Measurements from ENCODE around the gene PLEKHA3. TPM values are rescaled to one million over a fixed set of nuclear protein-coding genes. Genes with fewer than 3 reads are reported as not detected.

PLEKHA3 gene
- total RNA-seq, 2 donors from 2014 or later = 21.2 to 22.8 TPM

- Histone ChIP-seq H3K27me3 (ENCODE audit: control insufficient read depth, insufficient read depth, low read length, poor library complexity, severe bottlenecking) (no peaks in the 10 kb centered on the region), H3K9me3 (ENCODE audit: control insufficient read depth, low read length) (no peaks in the 10 kb centered on the region), H3K9ac (ENCODE audit: extremely low read depth, low read length, poor library complexity, severe bottlenecking) (no peak overlapping the region), H3K36me3 (ENCODE audit: control insufficient read depth, insufficient read depth, low read length) (peaks cover 3% of the 10 kb centered on the region), H3K4me3 (ENCODE audit: low read length) (no peak overlapping the region), H3K27ac (ENCODE audit: low read depth, low read length) (no peak overlapping the region), H3K4me1 (ENCODE audit: control insufficient read depth, insufficient read depth, low read length) (no peaks in the 10 kb centered on the region)
- H3K36me3 Mint-ChIP-seq (ENCODE audit: low read depth) = peaks cover 11% of the 10 kb centered on the region
- TF ChIP-seq CTCF (conservative IDR thresholded peaks at IDR 0.05) = no peak
- no peaks in the 10 kb centered on the region for H3K9me3 Mint-ChIP-seq
- H3K4me3 Mint-ChIP-seq = no peak overlapping the region
- no peak for DNase-seq
- H3K27me3 Mint-ChIP-seq (ENCODE audit: insufficient read depth) = no peaks in the 10 kb centered on the region
- H3K4me1 Mint-ChIP-seq = no peaks in the 10 kb centered on the region
- 100% methylated on average over 2 of the region's 2 CpGs; no CpG with 5 or more reads in 1 of the 2 experiments for WGBS, 2 experiments (ENCODE audit: insufficient coverage in 1 of 2, insufficient read length in 1 of 2)
- H3K27ac Mint-ChIP-seq = no peak overlapping the region
Observed at GRCh38 chr2:178514664-178515063, 34.4 kb downstream of the PLEKHA3 start.

DNA sequence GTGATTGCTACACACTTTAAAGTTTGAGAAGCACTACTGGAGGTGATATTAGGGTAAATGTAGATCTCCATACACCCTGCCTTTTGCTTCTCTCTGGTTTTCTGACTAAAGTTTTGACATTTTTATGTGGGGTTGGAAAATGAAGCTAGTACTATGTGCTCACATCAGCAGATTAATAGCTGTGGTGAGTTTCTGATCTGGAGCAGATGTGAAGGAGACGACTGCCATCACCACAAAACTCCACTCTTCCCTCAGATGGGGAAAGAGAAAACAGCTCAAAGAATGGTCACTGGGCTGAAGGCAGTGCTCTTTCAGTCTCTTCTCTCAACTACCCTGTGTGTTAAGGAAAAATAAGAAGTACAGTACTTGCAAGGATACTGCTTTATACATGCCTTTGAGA is 37.2 kb downstream of the PLEKHA3 start:
- no peaks in the 10 kb centered on the region for H3K27me3 Mint-ChIP-seq (ENCODE audit: insufficient read depth)
- H3K4me1 ChIP-seq (ENCODE audit: control insufficient read depth, insufficient read depth, low read length) = no peaks in the 10 kb centered on the region
- no peak for TF ChIP-seq CTCF (conservative IDR thresholded peaks at IDR 0.05)
- H3K36me3 ChIP-seq (ENCODE audit: control insufficient read depth, insufficient read depth, low read length) = no peaks in the 10 kb centered on the region
- H3K9ac ChIP-seq (ENCODE audit: extremely low read depth, low read length, poor library complexity, severe bottlenecking) = no peak overlapping the region
- no peaks in the 10 kb centered on the region for H3K27me3 ChIP-seq (ENCODE audit: control insufficient read depth, insufficient read depth, low read length, poor library complexity, severe bottlenecking)
- H3K4me3 ChIP-seq (ENCODE audit: low read length) = no peak overlapping the region
- WGBS, 2 experiments (ENCODE audit: insufficient coverage in 1 of 2, insufficient read length in 1 of 2) = 100% methylated on average over 1 of the region's 1 CpG; no CpG with 5 or more reads in 1 of the 2 experiments
- H3K27ac Mint-ChIP-seq = no peak overlapping the region
- no peaks in the 10 kb centered on the region for H3K4me1 Mint-ChIP-seq
- no peaks in the 10 kb centered on the region for H3K9me3 Mint-ChIP-seq
- no peaks in the 10 kb centered on the region for H3K9me3 ChIP-seq (ENCODE audit: control insufficient read depth, low read length)
- H3K36me3 Mint-ChIP-seq (ENCODE audit: low read depth) = peaks cover 7% of the 10 kb centered on the region
- DNase-seq = no peak
- no peak overlapping the region for H3K27ac ChIP-seq (ENCODE audit: low read depth, low read length)
- H3K4me3 Mint-ChIP-seq = no peak overlapping the region

GRCh38 chr2:178521304-178522150 is 41.3 kb downstream of the PLEKHA3 start:
- TF ChIP-seq CTCF (conservative IDR thresholded peaks at IDR 0.05) = no peak
- Mint-ChIP-seq H3K9me3 (peaks cover 11% of the 10 kb centered on the region), H3K27me3 (ENCODE audit: insufficient read depth) (no peaks in the 10 kb centered on the region), H3K4me1 (no peaks in the 10 kb centered on the region), H3K36me3 (ENCODE audit: low read depth) (peaks cover 20% of the 10 kb centered on the region), H3K4me3 (no peak overlapping the region), H3K27ac (no peak overlapping the region)
- DNase-seq = no peak
- Histone ChIP-seq H3K36me3 (ENCODE audit: control insufficient read depth, insufficient read depth, low read length) (peaks cover 10% of the 10 kb centered on the region), H3K9me3 (ENCODE audit: control insufficient read depth, low read length) (no peaks in the 10 kb centered on the region), H3K27ac (ENCODE audit: low read depth, low read length) (no peak overlapping the region), H3K4me3 (ENCODE audit: low read length) (no peak overlapping the region), H3K9ac (ENCODE audit: extremely low read depth, low read length, poor library complexity, severe bottlenecking) (no peak overlapping the region), H3K27me3 (ENCODE audit: control insufficient read depth, insufficient read depth, low read length, poor library complexity, severe bottlenecking) (no peaks in the 10 kb centered on the region), H3K4me1 (ENCODE audit: control insufficient read depth, insufficient read depth, low read length) (no peaks in the 10 kb centered on the region)
- WGBS, 2 experiments (ENCODE audit: insufficient coverage in 1 of 2, insufficient read length in 1 of 2) = 92 to 93% methylated on average over 6 to 11 of the region's 11 CpGs

Measured in endodermal cell (in vitro differentiated cells).